Vagina (tissue), 2 donors: Measurements from ENCODE around the gene P2RY6.

Source experiments
- CTCF ChIP-seq, 3 experiments: fragments of 450-650 bp in 2 of 3; fragments of 200-600 bp in 1 of 3; sonication (generic) in 1 of 3; IDR thresholded peaks; one replicate each; pipeline ENCODE4 v1.5.1; 2017 to 2019; ENCODE audit warnings: antibody characterized with exemption in 3 of 3, mild to moderate bottlenecking in 2 of 3, moderate library complexity in 2 of 3
- POLR2A ChIP-seq, 2 donors: fragments of 450-650 bp; IDR thresholded peaks; one replicate each; pipeline ENCODE4 v1.6.1; 2017; ENCODE audit warnings: antibody characterized with exemption in 2 of 2, mild to moderate bottlenecking in 2 of 2, moderate library complexity in 2 of 2
- POLR2AphosphoS5 ChIP-seq, 2 donors: sonication (generic); formaldehyde crosslinking; IDR thresholded peaks; one replicate each; pipeline ENCODE4 v1.9.0; 2017; ENCODE audit warnings: antibody characterized with exemption in 2 of 2, mild to moderate bottlenecking in 2 of 2, low read depth in 1 of 2; ENCODE audit not compliant: insufficient read depth in 1 of 2

GRCh38 chr11:73342633-73343032 is 70.5 kb downstream of the P2RY6 start:
- no peak for TF ChIP-seq CTCF (IDR thresholded peaks at IDR 0.05)
- no peak for TF ChIP-seq POLR2A (IDR thresholded peaks at IDR 0.05)
- TF ChIP-seq POLR2AphosphoS5 (IDR thresholded peaks at IDR 0.05; ENCODE audit: insufficient read depth in 1 of 2, low read depth in 1 of 2) = no peak
